Right renal pelvis (tissue), 4 donors: ENCODE measurements around the gene TCTN1. TPM values are rescaled to one million over a fixed set of nuclear protein-coding genes. Genes with fewer than 3 reads are reported as not detected.
"Not testable (repeated sequence)": the region's sequence is repeated elsewhere in the genome, so short reads cannot be mapped to it uniquely, and the experiment has no call there.

Source experiments
- DNase-seq, 4 donors: peaks; one replicate each; pipeline ENCODE4 v3.0.0-alpha.2; 2013; ENCODE audit warnings: low read depth in 4 of 4, low spot score in 3 of 4, missing footprints in 1 of 4
- polyA plus RNA-seq, 4 donors: library from polyadenylated mRNA; unstranded; fragments of 120-200 nt; gene quantifications; one replicate each; pipeline ENCODE4 v1.2.1, GENCODE V29; 2013; ENCODE audit not compliant: insufficient read length in 4 of 4

The TCTN1 gene
- polyA plus RNA-seq, 4 donors = 78.3 to 107 (median 94.1) TPM

GRCh38 chr12:110583137-110584059 is 30.5 kb upstream of the TCTN1 start, which contains the start of gene PPTC7:
PPTC7 (minus strand) TSS chr12:110583318; CDS start chr12:110583031, 287 bp downstream.
- peak; percentile 92 to 95 (median 94) for DNase-seq

- no peak for DNase-seq
These were observed 28.6 kb upstream of the TCTN1 start for GRCh38 chr12:110585231-110585799.

- not testable (repeated sequence) for DNase-seq
These were observed 26.8 kb upstream of the TCTN1 start for GRCh38 chr12:110587102-110587501.

- no peak for DNase-seq
These were observed 23.9 kb upstream of the TCTN1 start for GRCh38 chr12:110590059-110590458.

GRCh38 chr12:110590806-110591326 is 23.1 kb upstream of the TCTN1 start:
- DNase-seq = no peak

GRCh38 chr12:110591451-110592051 is 22.4 kb upstream of the TCTN1 start:
- DNase-seq = no peak

- DNase-seq = no peak
These were observed 21.9 kb upstream of the TCTN1 start for GRCh38 chr12:110592078-110592477.

- not testable (repeated sequence) for DNase-seq
These were observed 21.0 kb upstream of the TCTN1 start for GRCh38 chr12:110592919-110593318.

GRCh38 chr12:110597885-110598284 is 16.0 kb upstream of the TCTN1 start:
- no peak for DNase-seq

- DNase-seq = no peak
These were observed 14.6 kb upstream of the TCTN1 start for GRCh38 chr12:110599334-110599733.

GRCh38 chr12:110600254-110600653 is 13.7 kb upstream of the TCTN1 start:
- DNase-seq = no peak

- DNase-seq = not testable (repeated sequence)
These were observed 11.7 kb upstream of the TCTN1 start for GRCh38 chr12:110602085-110602814.

- no peak for DNase-seq
These were observed 7.7 kb upstream of the TCTN1 start for GRCh38 chr12:110606253-110606611.

- no peak for DNase-seq
These were observed 708 bp upstream of the TCTN1 start for GRCh38 chr12:110613071-110613770.

GRCh38 chr12:110615171-110615570 is 1.2 kb downstream of the TCTN1 start:
- no peak for DNase-seq

- DNase-seq = no peak
These were observed 2.7 kb downstream of the TCTN1 start for GRCh38 chr12:110616471-110617115.

- no peak for DNase-seq
These were observed 5.6 kb downstream of the TCTN1 start for GRCh38 chr12:110619534-110619953.

- no peak for DNase-seq
These were observed 8.7 kb downstream of the TCTN1 start for GRCh38 chr12:110622582-110622981.

- DNase-seq = no peak
These were observed 13.7 kb downstream of the TCTN1 start for GRCh38 chr12:110627500-110628195.
